IPS-18c (cell line): Measurements from ENCODE around the gene FNDC3A.
A peak's percentile ranks its signal among the peaks of the same experiment; 100 is the strongest.

Experiments used
- H3K4me3 ChIP-seq: 2 replicates; pipeline ENCODE4 v1.7.0; 2013; ENCODE audit warnings: low read depth, mild to moderate bottlenecking, low read length, moderate library complexity; ENCODE audit not compliant: insufficient read depth
- H3K9me3 ChIP-seq: one replicate; pipeline ENCODE4 v1.6.1; 2013; ENCODE audit warnings: mild to moderate bottlenecking, low read length, moderate library complexity; ENCODE audit not compliant: control insufficient read depth, insufficient read depth

FNDC3A gene

GRCh38 chr13:49216334-49216733, 240.6 kb downstream of the FNDC3A start:
- no peaks in the 10 kb centered on the region for H3K9me3 ChIP-seq
- no peak overlapping the region for H3K4me3 ChIP-seq

- Histone ChIP-seq H3K9me3 (no peaks in the 10 kb centered on the region), H3K4me3 (peak overlapping the region; percentile 45)
These were observed 242.3 kb downstream of the FNDC3A start for GRCh38 chr13:49217962-49218492.

- peak overlapping the region; percentile 45 for H3K4me3 ChIP-seq
- H3K9me3 ChIP-seq: no peaks in the 10 kb centered on the region
These were observed 242.9 kb downstream of the FNDC3A start for GRCh38 chr13:49218493-49219051.

- Histone ChIP-seq H3K4me3 (peak overlapping the region; percentile 45; the same call in 1 of the 2 replicates), H3K9me3 (no peaks in the 10 kb centered on the region)
These were observed 243.9 kb downstream of the FNDC3A start for GRCh38 chr13:49219647-49220035.

GRCh38 chr13:49220036-49220855, 244.5 kb downstream of the FNDC3A start, which contains the start of gene MLNR:
TSS of gene MLNR (plus strand) at chr13:49220338. CDS start at chr13:49220338, 0 bp downstream.
- H3K9me3 ChIP-seq: no peaks in the 10 kb centered on the region
- peak within 1 kb of the TSS; percentile 45 for H3K4me3 ChIP-seq

GRCh38 chr13:49220856-49221589, 245.3 kb downstream of the FNDC3A start:
- Histone ChIP-seq H3K4me3 (peak overlapping the region; percentile 45), H3K9me3 (no peaks in the 10 kb centered on the region)

GRCh38 chr13:49221590-49221965, 245.9 kb downstream of the FNDC3A start:
- H3K4me3 ChIP-seq: no peak overlapping the region
- no peaks in the 10 kb centered on the region for H3K9me3 ChIP-seq

- Histone ChIP-seq H3K4me3 (no peak overlapping the region), H3K9me3 (no peaks in the 10 kb centered on the region)
These were observed 249.7 kb downstream of the FNDC3A start for GRCh38 chr13:49225223-49226042.

- no peak overlapping the region for H3K4me3 ChIP-seq
- H3K9me3 ChIP-seq: no peaks in the 10 kb centered on the region
These were observed 250.9 kb downstream of the FNDC3A start for GRCh38 chr13:49226613-49227012.

- no peaks in the 10 kb centered on the region for H3K9me3 ChIP-seq
These were observed 259.0 kb downstream of the FNDC3A start for GRCh38 chr13:49234741-49235140.

GRCh38 chr13:49235856-49236431, 260.2 kb downstream of the FNDC3A start:
- H3K4me3 ChIP-seq: no peak overlapping the region

More at GRCh38 chr13:49234741-49235140, 259.0 kb downstream of the FNDC3A start:
- no peak overlapping the region for H3K4me3 ChIP-seq

GRCh38 chr13:49238621-49239020, 262.9 kb downstream of the FNDC3A start:
- Histone ChIP-seq H3K4me3 (no peak overlapping the region), H3K9me3 (no peaks in the 10 kb centered on the region)

More at GRCh38 chr13:49235856-49236431, 260.2 kb downstream of the FNDC3A start:
- no peaks in the 10 kb centered on the region for H3K9me3 ChIP-seq

- no peak overlapping the region for H3K4me3 ChIP-seq
- no peaks in the 10 kb centered on the region for H3K9me3 ChIP-seq
These were observed 264.3 kb downstream of the FNDC3A start for GRCh38 chr13:49240017-49240416.

GRCh38 chr13:49241296-49241695, 265.6 kb downstream of the FNDC3A start:
- Histone ChIP-seq H3K4me3 (no peak overlapping the region), H3K9me3 (no peaks in the 10 kb centered on the region)

- no peak overlapping the region for H3K4me3 ChIP-seq
These were observed 269.4 kb downstream of the FNDC3A start for GRCh38 chr13:49245101-49245500.

GRCh38 chr13:49246850-49247642, 271.3 kb downstream of the FNDC3A start:
- Histone ChIP-seq H3K9me3 (peaks cover 2% of the 10 kb centered on the region), H3K4me3 (peak overlapping the region; percentile 94)

More at GRCh38 chr13:49245101-49245500, 269.4 kb downstream of the FNDC3A start:
- peaks cover 2% of the 10 kb centered on the region for H3K9me3 ChIP-seq
